ENCODE measurements around the gene RERE. TPM values are rescaled to one million over a fixed set of nuclear protein-coding genes. Genes with fewer than 3 reads are reported as not detected.

RERE gene
- 35.5 and 37.1 TPM in 2 replicates for total RNA-seq (2014; rRNA removed; shearing (Covaris generic))

DNA sequence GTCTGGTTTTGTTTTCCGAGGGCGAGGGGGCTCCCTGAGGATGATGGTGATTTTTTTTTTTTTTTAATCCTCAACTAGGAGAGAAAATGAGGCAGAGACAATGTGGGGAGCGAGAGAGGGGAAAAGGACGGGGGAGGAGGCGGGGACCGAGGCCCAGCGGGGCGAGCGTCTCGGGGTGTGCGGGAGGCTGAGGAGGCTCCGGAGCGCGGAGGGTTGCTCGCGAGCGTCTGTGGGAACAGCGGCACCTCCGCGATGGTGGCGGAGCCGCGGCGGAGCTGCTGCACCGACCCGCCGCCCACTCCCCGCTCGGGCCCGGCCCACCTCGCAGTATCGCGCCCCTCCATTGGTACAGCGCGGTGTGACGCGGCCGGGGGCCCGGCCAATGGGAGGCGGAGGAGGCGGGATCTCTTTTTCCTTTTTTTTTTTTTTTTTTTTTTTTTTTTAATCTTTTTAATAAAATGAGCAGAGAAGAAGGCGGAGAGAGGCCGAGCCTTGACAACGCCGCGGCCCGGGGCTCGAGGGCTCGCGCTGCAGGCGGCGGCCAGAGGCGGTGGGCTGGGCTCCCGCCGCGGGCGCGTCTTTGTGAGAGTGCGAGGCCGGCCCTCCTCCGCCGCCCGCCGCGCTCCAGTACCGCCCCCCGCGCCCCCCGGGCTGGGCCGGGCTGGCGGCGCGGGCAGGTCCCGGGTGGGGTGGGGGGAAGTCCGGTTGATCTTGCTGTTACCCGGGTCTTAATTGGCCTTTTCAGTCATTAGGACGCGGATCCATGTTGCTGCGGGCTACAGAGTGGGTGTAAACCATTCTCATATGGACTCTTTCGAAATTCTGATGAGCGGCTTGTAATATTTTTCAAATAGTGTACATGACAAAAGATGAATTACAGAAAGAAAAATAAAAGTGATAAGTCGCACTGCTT is at the start of gene RERE:
Gene RERE, minus strand, starts transcription at position 229 of the 913 bp plus-strand sequence.
- peak; percentile 91 for DNase-seq (ENCODE audit: low spot score)

DNA sequence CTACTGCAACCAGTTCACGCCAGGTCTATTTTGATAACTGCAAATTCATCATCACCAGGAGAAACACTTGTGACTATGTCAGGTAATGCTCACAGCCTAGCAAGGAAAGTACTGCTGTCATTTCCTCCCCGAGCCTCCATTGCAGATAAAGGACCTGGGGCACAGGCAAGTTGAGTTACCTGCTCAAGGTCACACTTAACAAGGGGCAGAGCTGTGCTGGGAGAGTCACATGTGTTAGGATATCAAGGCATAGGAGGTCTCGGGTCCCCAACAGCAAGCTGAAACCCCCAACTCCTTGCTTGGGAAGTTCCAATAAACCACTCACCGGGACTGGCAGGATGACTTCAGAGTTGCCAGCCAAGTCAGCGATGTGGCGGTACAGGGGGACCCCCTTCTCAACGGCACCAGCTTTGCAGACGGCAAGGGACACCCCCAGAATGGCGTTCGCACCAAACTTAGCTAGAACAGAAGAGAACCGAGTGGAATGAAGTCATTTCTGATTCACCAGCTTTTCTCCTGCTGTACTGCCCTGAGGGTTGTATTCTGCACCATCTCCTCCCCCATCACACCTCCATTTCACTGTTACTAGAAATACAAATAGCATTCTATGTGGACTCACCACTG is 49.5 kb upstream of the RERE start:
- DNase-seq (ENCODE audit: low spot score) = no peak

DNA sequence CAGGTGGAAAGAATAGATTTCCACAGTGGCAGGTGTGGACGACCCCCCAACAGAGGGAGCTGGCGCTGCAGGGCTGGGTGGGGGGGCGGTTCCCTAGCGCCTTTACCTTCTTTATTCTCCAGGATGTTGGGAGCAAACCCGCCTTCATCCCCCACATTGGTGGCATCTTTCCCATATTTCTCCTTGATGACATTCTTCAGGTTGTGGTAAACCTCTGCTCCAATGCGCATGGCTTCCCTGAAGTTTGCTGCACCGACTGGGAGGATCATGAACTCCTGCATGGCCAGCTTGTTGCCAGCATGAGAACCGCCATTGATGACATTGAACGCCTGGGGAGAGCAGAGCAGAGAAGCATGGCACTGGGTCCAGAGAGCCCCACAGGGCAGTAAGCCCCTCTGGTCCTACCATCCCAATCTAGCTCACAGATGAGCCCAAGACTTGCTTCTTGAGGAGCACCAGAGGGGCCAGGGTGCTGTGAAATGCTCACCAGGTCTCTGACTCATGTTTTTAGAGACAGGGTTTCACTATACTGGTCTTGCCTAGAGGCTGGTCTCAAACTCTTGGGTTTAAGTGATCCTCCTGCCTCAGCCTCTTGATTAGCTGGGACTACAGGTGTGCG is 48.8 kb upstream of the RERE start:
- no peak for DNase-seq (ENCODE audit: low spot score)

DNA sequence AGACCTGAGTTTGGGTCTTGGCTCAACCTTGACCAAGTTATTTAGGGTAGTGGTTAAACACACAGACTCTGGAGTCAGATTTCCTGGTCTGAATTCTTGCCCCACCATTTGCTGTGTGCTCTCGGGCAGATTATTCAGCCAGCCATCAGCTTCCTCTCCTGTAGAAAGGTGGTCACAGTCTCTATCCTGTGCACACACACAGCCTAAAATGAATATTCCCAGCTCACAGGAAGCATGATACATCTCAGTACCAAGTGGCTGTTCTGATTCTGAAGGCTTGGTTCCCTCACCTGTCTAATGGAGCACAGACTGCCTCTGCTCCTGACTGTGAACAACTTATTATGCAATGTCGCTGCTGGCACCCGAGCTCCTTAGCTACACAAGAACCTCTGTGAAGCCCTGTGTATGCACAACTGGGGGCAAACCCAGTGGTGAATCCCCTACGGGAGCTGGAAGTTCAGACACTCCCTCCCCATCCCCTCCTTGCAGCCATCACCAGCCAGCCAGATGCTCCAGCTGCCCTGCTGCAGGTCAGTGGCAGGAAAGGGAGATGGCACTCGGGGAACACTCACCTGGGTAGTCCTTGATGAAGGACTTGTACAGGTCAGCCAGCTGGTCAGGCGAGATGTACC is 47.4 kb upstream of the RERE start:
- DNase-seq (ENCODE audit: low spot score) = no peak

DNA sequence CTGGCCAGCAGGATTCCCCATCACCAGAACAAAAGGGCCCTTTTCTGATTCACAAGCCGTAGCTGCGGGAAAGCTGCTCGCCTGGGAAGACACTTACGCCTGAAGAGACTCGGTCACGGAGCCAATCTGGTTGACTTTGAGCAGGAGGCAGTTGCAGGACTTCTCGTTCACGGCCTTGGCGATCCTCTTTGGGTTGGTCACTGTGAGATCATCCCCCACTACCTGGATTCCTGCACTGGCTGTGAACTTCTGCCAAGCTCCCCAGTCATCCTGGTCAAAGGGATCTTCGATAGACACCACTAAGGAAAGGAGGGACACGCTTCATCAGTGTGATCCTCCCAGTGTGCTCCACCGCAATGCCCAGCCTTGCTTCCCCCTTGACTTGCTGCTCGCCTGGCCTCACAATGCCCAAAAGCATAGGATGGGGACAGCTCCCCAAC is 46.4 kb upstream of the RERE start:
- no peak for DNase-seq (ENCODE audit: low spot score)

DNA sequence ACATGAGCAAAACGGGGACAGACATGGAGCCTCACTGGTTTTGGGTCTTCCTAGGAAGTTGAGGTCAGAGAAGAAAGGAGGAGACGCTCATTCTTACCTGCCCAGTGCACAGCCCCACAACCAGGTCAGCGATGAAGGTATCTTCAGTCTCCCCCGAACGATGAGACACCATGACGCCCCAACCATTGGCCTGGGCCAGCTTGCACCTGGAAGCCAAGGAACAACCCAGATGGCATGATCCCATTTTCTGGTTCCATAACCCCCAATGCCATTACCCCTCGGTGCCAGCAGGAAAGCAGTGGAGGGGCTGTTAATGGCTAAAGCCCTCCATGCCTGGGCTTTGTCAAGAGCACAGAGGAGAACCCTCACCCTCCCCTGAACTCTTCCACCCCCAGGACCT is 45.7 kb upstream of the RERE start:
- DNase-seq (ENCODE audit: low spot score) = no peak

DNA sequence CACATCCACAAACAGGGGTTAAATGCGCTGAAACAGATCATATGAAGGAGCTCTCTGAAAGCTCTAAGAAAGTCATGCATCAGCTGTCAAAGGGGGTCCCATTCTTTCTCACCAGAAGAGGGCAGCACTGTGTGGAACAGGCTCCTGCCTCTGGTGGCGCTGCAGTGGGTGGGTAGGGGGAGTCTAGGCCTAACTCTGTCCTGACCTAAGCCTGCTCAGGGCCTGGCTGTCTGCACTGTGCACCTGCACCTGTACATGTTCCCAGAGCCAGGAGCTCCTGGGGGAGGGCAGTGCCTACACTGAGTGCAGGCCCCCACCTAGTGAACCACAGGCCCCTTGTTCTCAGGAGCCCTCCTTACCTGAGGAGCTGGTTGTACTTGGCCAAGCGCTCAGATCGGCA is 45.1 kb upstream of the RERE start:
- no peak for DNase-seq (ENCODE audit: low spot score)

DNA sequence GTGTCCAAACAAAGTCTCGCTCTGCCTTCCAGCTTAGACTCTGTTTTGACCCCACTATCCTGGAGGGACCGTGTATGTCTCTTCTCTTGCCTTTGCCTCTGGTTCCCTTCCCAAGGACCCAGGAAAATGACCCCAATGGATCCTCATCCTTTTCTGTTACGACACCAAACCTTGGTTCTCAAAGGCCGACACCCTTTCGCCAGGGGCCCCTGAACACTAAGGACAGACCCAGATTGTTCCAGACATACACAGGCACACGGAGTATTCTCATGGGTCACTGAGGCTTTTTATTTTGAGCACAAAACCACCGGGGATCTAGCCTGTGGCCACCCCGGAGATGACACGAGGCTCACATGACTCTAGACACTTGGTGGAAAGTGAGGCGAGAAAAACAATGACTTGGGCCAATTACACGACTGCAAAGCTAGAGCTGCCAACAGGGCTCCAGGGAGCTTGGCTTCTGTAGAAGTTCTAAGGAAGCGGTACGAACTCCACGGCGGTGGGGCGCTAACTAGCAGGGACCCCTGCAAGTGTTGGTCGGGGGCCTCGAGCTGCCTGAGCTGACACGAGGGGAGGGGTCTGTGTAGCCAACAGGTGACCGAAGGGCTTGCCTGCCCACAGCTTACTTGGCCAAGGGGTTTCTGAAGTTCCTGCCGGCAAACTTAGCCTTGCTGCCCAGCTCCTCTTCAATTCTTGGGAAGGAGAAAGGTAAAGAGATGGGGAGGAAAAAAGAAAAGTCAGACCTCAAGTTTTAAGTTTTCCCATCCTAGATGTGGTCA is 43.5 kb upstream of the RERE start:
- DNase-seq (ENCODE audit: low spot score) = no peak

DNA sequence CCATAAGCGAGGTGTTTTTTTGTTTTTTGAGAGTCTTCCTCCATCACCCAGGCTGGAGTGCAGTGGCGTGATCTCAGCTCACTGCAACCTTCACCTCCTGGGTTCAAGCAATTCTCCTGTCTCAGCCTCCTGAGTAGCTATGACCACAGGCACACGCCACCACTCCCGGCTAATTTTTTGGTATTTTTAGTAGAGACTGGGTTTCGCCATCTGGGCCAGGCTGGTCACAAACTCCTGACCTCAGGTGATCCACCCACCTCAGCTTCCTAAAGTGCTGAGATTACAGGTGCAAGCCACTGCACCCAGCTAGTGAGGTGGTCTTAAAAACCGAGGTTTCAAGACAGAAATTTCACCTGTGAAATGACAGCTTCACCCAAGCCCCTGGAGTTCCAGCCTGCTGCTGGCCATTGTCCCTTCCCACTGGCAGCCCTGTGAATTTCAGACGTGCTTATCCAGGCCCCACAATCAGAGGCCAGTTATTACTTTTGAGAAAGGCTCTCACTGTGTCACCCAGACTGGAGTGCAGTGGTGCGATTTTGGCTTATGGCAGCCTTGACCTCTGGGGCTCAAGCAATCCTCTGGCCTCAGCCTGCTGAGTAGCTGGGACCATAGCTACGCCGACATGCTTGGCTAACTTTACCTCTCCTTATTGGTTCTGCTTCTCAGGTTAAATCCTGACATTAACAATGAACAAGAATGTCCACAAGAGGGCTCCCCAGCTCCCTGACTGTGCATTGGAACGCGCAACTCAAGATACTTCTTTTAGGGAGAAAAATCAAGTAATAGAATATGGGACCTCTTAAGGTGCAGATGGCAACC is 41.7 kb upstream of the RERE start:
- peak; percentile 63 for DNase-seq (ENCODE audit: low spot score)

DNA sequence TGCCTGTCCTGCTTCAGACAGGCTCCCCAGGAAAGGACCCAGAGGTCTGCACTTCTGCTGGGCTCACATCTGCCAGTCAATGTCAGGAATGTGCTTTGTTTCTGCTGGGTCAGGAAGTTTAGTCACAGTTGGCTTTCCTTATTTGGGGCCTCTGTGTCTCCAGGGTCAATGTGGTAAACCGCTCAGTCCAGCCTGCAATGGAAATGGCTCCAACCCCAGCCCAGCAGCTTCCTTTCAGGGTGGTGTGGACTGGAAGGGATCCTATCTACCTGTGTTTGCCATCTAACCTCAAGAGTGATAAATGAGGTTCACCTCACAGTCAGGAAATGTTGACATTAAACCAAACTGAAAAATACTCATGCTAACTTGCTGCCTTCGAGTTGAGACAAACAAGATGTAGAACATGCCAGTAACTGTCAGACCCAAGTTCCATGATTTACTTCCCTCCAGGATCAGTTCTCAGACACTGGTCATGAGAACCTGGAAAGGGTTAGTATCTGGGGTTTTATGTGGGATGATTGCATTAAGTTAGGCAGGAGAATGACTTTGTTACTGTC is 40.8 kb upstream of the RERE start:
- no peak for DNase-seq (ENCODE audit: low spot score)

DNA sequence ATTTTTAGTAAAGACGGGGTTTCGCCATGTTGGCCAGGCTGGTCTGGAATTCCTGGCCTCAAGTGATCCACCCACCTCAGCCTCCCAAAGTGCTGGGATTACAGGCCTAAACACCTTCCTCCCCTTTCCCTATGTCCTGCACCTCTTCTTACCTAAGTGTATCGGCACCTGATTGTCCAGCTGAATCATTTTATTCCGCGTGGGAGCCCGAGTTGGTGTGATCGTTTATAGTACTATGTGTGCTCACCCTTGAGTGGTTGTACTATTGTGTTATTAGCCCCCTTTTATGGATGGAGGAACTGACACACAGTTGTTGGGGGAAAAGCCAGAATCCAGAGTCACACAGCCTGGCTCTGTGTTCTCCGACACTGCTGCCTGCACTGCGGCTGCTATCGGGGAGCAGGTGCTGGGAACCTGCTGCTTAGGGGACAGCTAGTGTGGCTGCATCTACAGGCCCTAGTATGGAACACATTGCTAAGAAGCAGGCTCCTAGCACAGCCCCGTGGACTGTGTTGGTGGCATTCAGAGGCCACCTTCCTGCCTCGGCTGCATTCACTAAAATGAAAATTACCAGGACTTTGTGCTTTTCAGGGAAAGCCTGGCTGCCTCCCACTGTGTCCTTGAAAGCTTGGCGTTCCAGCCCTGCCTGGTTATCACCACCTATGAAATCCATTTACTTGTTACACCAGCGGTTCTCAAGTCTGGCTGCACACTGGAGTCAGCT is 39.4 kb upstream of the RERE start:
- no peak for DNase-seq (ENCODE audit: low spot score)

DNA sequence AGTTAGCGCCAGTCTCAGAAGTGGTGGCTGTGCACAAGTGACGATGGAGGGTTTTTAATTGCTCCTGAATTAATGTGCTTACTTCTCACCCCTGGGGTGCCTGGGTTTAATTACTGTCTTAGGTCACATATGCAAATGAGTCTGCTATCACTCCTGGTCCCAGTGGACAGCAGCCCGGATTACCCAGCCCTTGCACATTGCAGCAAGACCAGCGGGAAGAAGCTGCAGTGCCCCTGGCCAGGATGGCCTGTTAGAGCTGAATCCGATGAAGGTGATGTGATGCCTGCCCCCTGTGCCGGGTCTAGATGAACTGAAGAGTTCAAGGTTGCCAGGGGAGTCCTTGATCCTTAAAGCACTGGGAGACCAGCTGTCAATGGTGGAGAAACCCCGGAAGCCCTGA is 36.8 kb upstream of the RERE start:
- DNase-seq (ENCODE audit: low spot score) = no peak

DNA sequence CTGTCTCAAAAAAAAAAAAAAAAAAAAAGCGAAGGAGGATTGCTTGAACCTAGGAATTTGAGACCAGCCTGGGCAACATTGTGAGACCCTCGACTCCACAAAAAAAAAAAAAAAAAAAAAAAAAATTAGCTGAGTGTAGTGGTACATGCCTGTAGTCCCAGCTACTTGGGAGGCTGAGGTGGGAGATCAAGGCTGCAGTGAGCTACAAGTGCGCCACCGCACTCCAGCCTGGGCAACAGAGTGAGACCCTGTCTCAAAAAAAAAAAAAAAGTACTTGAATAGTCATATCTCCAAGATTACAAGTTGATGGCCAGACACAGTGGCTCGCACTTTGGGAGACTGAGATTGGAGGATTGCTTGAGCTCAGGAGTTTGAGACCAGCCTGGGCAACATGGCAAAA is 33.6 kb upstream of the RERE start:
- DNase-seq (ENCODE audit: low spot score) = no peak

DNA sequence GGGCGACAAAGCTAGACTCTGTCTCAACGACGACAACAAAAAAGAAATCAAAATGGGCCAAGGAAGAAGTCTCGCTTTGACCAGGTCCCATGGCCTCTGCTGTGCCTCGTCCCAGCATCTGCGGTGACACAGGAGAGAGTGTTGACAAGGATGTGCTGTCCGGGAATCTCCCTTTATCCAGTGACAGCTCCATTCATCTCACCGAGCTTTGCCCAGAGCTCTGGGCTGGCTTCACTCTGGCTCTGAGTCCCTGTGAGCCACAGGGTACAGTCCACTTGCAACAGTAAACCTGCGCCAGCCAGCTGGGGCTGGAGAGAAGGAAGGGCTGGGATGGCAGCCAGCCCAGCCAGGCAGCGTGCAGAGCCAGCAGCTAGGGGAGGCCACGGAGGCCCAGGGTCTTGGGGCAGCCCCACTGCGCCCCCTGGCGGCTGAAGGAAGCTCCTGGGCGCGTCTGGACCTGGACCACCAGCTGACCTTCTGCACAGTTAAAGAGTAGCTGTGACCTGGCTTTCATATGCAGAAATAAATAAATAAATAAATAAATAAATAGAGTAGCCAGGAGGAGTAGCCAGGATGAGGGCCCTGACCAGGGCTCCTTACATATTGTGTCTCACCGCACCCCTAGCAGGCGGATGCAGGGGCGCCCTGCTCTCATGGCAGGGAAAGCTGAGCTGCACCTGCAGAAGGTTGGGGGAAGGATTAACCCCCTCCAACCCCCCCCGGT is 31.4 kb upstream of the RERE start:
- peak; percentile 94 for DNase-seq (ENCODE audit: low spot score)

DNA sequence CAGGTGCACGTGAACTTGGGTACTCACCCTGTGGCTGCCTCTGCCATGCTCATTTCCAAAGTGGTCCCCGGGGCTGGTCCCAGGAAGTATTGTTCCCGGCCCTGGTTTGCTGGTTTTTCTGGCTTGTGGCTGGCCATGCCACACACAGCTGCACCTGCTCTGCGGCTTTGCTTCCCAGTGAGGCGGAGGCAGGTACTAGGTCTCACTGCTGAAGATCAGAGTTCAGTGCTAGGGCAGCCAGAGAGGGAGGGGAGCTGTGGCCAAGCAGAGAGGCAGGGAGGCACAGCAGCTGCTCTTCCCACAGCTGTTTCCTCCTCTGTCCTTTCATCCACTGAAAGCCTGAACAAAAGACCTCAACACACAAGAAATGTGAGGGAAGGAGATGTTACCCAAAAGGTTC is 30.6 kb upstream of the RERE start:
- peak; percentile 73 for DNase-seq (ENCODE audit: low spot score)

DNA sequence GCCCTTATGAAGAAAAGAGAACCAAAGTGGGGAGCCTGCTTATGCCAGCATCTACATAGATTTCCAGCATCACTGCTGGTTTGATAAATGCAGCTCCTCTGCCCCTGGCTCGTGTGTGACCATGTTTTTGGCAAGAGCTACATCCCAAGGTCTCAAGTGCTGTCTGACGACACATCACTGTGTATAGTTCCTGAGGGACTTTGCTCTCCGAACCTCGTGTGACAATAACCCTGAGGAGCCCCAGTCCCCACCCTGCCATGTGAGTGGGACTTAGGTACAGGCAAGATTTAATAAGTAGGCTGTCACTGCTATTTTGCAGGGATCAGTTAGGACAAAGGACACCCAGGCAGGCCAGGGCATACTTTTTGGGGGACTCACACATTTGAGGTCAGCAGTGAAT is 28.8 kb upstream of the RERE start:
- DNase-seq (ENCODE audit: low spot score) = no peak

DNA sequence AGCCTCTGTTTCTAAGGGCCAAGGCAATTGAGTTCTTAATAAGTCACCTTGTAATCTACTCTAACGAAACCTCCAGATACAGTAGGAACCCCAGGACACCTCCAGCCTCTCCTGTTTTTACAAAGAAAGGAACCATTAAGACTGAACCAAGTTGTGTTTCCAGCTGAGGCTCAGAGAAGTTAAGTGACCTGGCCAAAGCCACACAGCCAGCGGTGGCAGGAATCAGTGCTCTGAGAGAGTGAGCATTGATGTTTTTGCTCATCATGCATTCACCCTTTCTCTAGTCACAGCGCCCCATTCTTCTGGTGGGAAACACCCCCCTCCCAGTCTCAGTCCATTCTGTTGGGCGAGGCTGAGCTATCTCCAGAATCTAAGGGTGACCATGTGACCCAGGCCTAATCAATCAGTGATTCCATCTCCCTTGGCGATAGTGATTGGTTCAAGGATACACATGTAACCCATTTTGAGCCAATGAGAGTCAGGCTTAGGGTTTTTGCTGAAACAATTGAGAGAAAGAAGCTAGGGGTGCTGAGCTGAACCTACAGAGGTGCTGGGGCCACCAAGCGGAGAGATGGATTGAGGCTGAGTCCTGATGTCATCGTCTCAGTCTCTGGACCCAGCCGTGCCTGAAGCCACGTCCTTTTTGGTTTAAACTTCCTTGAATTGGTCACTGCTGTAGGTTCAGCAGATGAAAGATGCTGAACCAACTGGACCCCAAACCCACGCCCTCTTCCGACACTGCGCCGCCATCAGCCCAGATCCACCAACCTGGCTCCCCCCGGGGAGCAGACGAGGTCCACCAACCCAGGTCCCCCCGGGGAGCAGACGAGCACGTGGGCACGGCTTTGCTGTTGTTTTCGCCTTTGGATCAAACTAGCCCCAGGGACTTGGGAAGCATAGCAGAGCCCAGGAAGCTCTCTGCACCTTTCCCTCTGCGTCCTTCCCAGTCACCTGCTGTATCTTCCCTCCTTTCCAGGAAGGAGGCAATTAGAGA is 28.0 kb upstream of the RERE start:
- no peak for DNase-seq (ENCODE audit: low spot score)

All from HT-29 (cell line).